ENCODE measurements around the gene HMGN2. TPM values are rescaled to one million over a fixed set of nuclear protein-coding genes. Genes with fewer than 3 reads are reported as not detected.

The HMGN2 gene
- total and polyA plus RNA-seq, 10 of the 15 experiments (the other 5 are each of a cell fraction or from before 2014, with no cell fraction given) = 249 to 2,682 (median 694) TPM

DNA sequence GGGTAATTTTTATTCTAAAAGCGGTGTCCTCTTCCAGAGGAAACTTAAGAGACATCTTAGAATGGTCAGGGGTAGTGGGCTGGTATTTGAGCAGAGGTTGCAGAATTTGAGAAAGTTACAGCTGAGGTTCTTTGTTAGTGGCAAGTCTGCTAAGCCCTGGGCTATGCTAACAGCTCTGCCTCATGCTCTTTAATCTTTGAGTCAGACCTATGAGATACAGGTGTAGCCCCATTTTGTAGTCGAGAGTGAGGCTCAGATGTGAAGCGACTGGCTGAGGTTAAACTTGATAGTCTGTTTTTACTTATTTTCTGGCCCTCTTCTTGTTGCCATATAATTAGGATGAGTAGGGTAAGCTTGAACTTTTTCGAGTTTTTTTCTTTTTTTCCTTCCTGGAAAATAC, 4.7 kb downstream of the HMGN2 start:
- no peak overlapping the region for H3K4me2 ChIP-seq (ENCODE audit: control insufficient read depth, insufficient read depth)
- no peak for ATAC-seq
- 83% methylated on average over 4 of the region's 4 CpGs for WGBS (ENCODE audit: insufficient coverage, insufficient replicate concordance, low lambda C conversion rate, missing lambda C conversion rate)
- H4K20me1 ChIP-seq (ENCODE audit: control insufficient read depth, insufficient read depth) = no peaks in the 10 kb centered on the region; the same call in 1 of the 2 replicates
- DNase-seq (ENCODE audit: low read depth, low spot score) = no peak
- H3K27me3 ChIP-seq (replicated peaks in 1 of 2; ENCODE audit: control insufficient read depth in 2 of 2, insufficient read depth in 2 of 2, low read length in 1 of 2) = no peaks in the 10 kb centered on the region
- intact Hi-C loops (cut with micrococcal nuclease; ENCODE audit: unreplicated experiment) = no loop called here
- ChIA-PET RAD21 (ENCODE audit: unreplicated experiment) (interaction anchor here (1.0 kb wide), 1 partner anchor 61 kb away, joined by 3 read pairs; no protein-coding TSS in a partner anchor), POLR2A (interaction anchor here (0.8 kb wide), 1 partner anchor 45 kb away, joined by 5 read pairs; the partner anchor contains the start of gene DHDDS), SMC1A (ENCODE audit: uncharacterized antibody, unreplicated experiment) (no interaction called here), CTCF (no interaction called here)
- TF ChIP-seq NFIC (IDR thresholded peaks at IDR 0.05; ENCODE audit: low read depth, low read length) = no peak
- TF ChIP-seq ZBED1 (IDR thresholded peaks at IDR 0.05; ENCODE audit: borderline replicate concordance) = 0 out of 2 replicates have a peak, but pooled peaks have one; percentile 47
- peak; percentile 70; the same call in 1 of the 2 replicates for TF ChIP-seq POLR2AphosphoS5 (IDR thresholded peaks at IDR 0.05; ENCODE audit: low read length)
- no peak for TF ChIP-seq SIX5 (IDR thresholded peaks at IDR 0.05; ENCODE audit: low read depth, low read length, severe bottlenecking)
- H2AFZ ChIP-seq (ENCODE audit: control insufficient read depth, low read depth, low read length) = no peak overlapping the region
- H3K9me3 ChIP-seq (replicated peaks; ENCODE audit: control insufficient read depth, insufficient read depth, low read length) = no peaks in the 10 kb centered on the region
- no peak for FAIRE-seq
- H3K4me3 ChIP-seq = no peak overlapping the region
- H3K79me2 ChIP-seq (ENCODE audit: control insufficient read depth, insufficient read depth, low read length) = peaks cover 23% of the 10 kb centered on the region
- peaks cover 8 to 32% of the 10 kb centered on the region in 2 experiments for H3K36me3 ChIP-seq (ENCODE audit: control insufficient read depth in 2 of 2, insufficient read depth in 2 of 2, low read length in 1 of 2)
- no peak overlapping the region for H3K27ac ChIP-seq (ENCODE audit: control insufficient read depth, insufficient read depth)
- no peak overlapping the region for H3K9ac ChIP-seq (ENCODE audit: control insufficient read depth, insufficient read depth, low read length)
- no TSS peak for BruUV-seq (replicated peaks)
- in situ Hi-C loops (cut with MboI) = no loop called here
- H3K4me1 ChIP-seq (ENCODE audit: control insufficient read depth, insufficient read depth, low read length) = peaks cover 6% of the 10 kb centered on the region; the same call in 1 of the 2 replicates

DNA sequence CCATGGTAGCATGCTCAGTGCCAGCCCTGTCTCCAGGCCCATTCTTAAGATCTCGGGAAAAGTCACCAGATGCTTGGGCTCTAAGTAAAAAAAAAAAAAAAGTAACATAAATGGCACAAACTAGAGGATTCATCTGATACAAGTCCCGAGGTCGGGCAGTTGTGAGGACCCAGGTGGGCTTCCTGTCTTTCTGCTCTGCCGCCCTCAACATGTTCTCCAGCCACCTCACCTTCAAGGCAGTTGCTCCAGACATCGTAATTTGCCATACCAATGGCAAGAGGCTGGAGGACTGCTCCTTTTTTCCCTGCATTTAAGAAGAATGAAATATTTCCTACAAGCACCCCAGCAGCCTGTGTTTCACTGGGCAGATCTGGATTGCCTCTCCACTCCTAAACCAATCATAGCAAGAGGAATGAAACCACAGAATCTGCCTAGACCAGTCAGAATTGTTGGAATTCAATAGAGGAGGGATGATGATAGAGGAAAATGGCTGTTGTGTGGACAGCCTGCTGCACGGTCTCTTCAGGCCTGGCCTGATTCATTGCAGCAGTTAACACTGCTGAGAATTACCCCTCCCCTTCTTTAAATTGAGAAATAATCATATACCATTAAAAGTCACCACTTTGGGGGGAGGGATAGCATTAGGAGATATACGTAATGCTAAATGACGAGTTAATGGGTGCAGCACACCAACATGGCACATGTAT, 5.4 kb downstream of the HMGN2 start:
- H3K4me3 ChIP-seq = no peak overlapping the region
- peaks cover 8 to 32% of the 10 kb centered on the region in 2 experiments for H3K36me3 ChIP-seq (ENCODE audit: control insufficient read depth in 2 of 2, insufficient read depth in 2 of 2, low read length in 1 of 2)
- no peaks in the 10 kb centered on the region for H3K27me3 ChIP-seq (replicated peaks in 1 of 2; ENCODE audit: control insufficient read depth in 2 of 2, insufficient read depth in 2 of 2, low read length in 1 of 2)
- H3K27ac ChIP-seq (ENCODE audit: control insufficient read depth, insufficient read depth) = no peak overlapping the region
- POLR2A ChIA-PET = interaction anchor here (0.8 kb wide), 1 partner anchor 46 kb away, joined by 5 read pairs; the partner anchor contains the start of gene DHDDS
- intact Hi-C loops (cut with micrococcal nuclease; ENCODE audit: unreplicated experiment) = no loop called here
- in situ Hi-C loops (cut with MboI) = no loop called here
- H3K4me1 ChIP-seq (ENCODE audit: control insufficient read depth, insufficient read depth, low read length) = peaks cover 6% of the 10 kb centered on the region; the same call in 1 of the 2 replicates
- FAIRE-seq = no peak
- no peak overlapping the region for H3K9ac ChIP-seq (ENCODE audit: control insufficient read depth, insufficient read depth, low read length)
- 72% methylated on average over 8 of the region's 8 CpGs for WGBS (ENCODE audit: insufficient coverage, insufficient replicate concordance, low lambda C conversion rate, missing lambda C conversion rate)
- no peaks in the 10 kb centered on the region for H3K9me3 ChIP-seq (replicated peaks; ENCODE audit: control insufficient read depth, insufficient read depth, low read length)
- no TSS peak for BruUV-seq (replicated peaks)
- peaks cover 22% of the 10 kb centered on the region for H3K79me2 ChIP-seq (ENCODE audit: control insufficient read depth, insufficient read depth, low read length)
- H4K20me1 ChIP-seq (ENCODE audit: control insufficient read depth, insufficient read depth) = no peaks in the 10 kb centered on the region; the same call in 1 of the 2 replicates
- H2AFZ ChIP-seq (ENCODE audit: control insufficient read depth, low read depth, low read length) = no peak overlapping the region
- CTCF ChIA-PET = no interaction called here
- TF ChIP-seq NFYB (IDR thresholded peaks at IDR 0.05; ENCODE audit: insufficient read depth, low read depth, low read length) (0 out of 2 replicates have a peak, but pooled peaks have one; percentile 24), BMI1 (IDR thresholded peaks at IDR 0.05; ENCODE audit: borderline replicate concordance) (no peak), KLF5 (IDR thresholded peaks at IDR 0.05; ENCODE audit: partially characterized antibody) (no peak), POLR2AphosphoS5 (IDR thresholded peaks at IDR 0.05; ENCODE audit: low read length) (peak; percentile 30)
- no peak for DNase-seq (ENCODE audit: low read depth, low spot score)
- RAD21 ChIA-PET (ENCODE audit: unreplicated experiment) = interaction anchor here (1.0 kb wide), 1 partner anchor 60 kb away, joined by 3 read pairs; no protein-coding TSS in a partner anchor
- SMC1A ChIA-PET (ENCODE audit: uncharacterized antibody, unreplicated experiment) = no interaction called here
- H3K4me2 ChIP-seq (ENCODE audit: control insufficient read depth, insufficient read depth) = no peak overlapping the region
- ATAC-seq = no peak
